GM19397 (cell line): Measurements from ENCODE around the gene CLIC2.

Experiments
- ATAC-seq: cut with Tn5 transposase; IDR thresholded peaks from one replicate; pipeline ENCODE4 v1.9.1; 2021; ENCODE audit warnings: mild to moderate bottlenecking, moderate library complexity; ENCODE audit not compliant: unreplicated experiment

CLIC2 gene

DNA sequence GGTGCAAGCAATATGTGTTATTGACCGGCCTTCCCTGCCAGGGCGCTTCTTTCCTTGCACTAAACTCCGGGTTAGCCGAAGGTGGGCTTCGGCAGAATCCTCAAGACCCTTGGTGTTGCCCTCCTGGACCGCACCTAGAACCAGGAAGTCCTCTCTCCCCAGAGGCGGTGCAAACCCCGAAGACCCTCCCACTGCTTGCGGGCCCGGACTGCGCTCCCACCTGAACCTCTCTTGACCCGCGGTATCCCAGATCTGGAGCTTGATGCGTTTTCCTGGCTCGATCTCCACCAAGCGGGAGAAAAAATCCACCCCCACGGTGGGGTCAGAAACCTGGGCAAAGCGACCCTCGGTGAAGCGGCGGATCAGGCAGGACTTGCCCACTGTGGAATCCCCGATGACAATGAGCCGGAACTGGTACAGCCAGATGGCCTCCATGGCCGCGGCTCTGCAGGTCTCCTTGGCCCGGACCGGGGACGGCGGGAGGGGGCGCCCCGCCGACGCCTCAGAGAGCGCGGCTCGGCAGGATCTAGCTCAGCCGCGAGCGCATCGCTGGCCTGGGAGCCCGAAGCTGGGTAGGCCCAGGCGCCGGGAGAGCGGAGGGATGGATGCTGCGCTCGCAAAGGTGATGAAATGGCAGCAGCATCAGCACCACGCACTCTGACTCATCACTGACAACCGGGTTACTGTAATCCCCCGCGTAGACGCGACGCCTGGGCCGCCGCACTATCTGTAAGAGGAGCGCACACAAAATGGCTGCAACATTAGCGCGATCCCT lies 70.4 kb downstream of the CLIC2 start, which contains the start of gene RAB39B:
Gene RAB39B, minus strand, starts transcription at position 638 of the 775 bp plus-strand sequence. Its CDS starts 203 bp downstream, at position 435.
- ATAC-seq, result peak; percentile 95

DNA sequence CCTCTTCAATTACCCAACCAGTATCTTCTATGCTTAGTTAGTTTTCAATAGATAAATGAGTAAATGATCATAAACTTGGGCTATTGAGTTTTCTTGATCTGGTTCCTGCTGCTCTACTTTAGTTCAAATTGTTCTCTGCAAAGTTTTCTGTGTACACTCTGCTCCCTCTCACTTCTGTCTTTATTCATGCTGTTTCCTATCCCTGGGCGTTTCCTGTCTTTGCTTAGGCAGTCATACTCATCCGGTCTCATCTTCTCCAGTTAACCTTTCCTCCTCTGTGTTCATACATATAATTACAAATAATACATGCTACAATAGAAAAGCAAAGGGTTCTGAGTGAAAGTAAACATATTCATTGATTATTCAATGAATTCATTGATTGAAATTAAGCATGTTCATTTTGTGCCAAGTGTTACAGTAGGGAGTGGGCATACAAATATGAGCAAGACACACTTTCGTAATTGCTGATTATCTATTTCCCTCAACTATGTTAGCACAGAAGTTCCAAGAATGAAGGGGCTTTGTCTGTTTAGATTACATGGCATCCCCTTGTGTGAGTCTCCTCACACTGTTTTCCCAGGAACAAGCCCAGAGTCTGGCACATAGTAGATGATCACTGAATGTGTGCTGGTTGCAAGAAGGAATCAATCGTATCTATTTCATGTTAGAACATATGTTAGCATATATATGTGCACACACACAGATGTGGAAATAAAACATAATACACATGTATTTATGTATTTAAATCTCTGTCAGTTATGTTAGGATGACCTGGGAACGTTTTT lies 71.3 kb downstream of the CLIC2 start:
- ATAC-seq, result no peak

GRCh38 chrX:155259752-155260151 lies 74.7 kb downstream of the CLIC2 start:
- ATAC-seq, result no peak

DNA sequence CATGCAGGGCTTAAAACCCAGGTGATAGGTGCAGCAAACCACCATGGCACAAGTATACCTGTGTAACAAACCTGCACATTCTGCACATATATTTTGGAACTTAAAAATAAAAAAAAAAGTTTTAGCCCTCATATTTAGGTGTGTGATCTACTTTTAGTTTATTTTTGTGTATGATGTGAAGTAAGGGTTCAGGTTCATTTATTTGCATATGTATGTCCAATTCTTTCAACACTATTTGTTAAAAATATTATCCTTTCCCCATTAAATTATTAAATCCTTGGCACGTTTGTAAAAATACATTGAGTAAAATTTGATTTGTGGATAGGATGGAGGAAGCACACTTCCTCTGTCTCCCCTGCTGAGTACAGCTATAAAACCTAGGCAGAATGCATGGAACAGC lies 83.0 kb downstream of the CLIC2 start:
- no peak for ATAC-seq

DNA sequence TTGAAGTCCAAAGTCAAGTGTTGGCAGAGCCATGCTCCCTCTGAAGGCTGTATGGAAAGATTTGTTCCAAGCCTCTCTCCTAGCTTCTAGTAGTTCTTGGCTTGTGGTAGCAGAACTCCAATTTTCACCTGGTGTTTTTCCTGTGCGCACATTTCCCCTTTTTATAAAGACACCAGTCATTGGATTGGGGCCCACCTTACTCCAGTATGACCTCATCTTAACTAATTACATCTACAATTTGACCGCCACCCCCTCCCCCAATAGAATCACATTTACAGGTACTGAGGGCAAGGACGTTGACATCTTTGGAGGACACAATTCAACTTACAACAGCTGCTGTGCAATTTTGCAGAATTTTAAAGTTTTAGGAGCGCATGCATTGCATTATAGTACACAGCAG lies 86.9 kb downstream of the CLIC2 start:
- no peak for ATAC-seq

DNA sequence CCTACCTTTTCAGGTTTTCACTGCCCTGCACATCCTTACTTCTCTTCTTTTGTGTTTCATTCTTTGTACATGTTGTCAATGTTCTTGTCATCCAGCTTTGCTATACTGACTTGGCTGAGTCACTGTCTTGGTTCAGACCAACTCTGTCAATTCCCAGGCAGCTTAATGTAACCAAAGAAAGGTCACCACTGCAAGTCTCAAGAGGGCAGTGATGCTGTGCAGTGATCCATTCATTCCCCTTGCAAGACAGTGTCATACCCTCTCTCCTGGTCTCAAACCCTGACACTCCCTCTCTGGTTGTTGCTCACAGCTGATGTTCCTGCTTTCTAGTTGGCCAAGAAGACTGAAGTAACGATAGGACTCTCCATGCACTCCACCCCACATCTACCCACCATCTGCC lies 87.7 kb downstream of the CLIC2 start:
- ATAC-seq, result no peak

DNA sequence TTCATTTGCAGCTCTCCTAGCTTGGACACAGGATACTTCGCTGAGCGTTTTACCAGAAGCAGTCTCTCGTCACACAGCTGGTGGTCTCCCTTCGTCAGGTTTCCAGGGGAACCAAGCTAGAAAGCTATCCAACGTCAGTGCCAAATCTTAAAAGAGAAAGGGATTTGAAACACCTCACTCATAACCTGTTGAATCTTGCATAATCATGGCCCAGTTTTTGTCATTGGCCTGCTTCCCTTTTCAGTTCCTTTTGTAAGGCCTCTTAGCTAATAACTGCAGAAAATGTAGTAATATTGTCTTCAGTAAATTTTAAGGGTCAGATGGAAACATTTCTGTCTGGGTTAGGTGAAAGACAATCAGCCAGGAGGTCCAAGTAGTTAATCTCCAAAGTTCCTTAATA lies 92.1 kb downstream of the CLIC2 start:
- no peak for ATAC-seq

DNA sequence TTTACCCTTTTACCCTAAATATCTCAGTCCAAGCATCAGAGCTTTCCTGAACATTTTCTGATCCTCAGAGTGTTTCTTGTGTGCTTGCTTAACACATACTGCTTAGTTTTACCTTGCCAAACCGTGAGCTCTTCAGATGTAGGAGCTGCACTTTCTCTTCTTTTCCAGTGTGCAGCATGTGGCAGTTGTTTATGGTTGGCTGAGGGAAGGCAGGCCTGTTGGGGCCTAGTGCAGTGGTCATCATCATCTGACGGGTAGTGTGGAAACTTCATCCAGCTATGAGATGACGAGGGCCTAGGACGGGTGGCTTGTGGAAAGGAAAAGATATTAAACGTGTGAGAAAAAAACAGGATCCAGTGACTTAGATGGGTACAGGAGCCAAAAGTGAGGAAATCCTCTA lies 96.7 kb downstream of the CLIC2 start:
- ATAC-seq, result no peak

DNA sequence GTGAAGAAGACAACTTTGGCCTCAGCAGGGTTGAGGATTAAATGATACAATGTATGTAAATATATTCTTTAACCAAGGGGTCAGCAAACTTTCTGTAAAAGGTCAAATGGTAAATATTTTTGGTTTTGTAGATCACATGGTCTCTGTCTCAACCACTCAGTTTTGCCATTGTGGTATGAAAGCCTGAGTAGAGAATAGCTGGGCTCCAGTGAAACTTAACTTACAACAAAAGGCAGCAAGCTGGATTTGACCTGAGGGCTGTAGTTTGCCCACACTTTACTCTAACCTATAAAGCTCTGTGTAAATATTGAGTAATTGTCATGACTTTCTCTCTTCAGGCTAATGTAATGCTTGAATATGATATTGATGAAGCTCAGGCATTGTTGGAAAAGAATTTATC lies 98.5 kb downstream of the CLIC2 start:
- no peak for ATAC-seq

DNA sequence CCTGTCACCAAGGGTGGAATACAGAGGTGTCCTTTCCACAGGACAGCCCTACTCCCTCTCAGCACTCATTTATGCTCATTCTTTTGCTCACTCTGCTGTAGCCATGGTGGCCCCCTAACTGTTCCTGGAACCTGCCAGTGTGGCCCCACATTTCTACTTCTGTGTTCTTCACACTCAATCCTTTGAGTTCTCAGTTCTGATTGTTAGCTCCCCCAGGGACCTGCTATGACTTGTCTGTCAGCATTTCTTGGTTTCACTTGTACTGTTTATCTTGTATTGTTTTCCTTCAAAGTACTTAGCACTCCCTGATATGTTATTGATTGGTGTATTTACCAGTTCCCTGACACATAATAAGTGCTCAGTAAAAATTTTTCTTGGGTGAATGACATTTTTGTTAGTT lies 103.3 kb downstream of the CLIC2 start:
- no peak for ATAC-seq
